Psoas muscle (tissue), 8 donors: Measurements from ENCODE around the gene RGL2. TPM values are rescaled to one million over a fixed set of nuclear protein-coding genes. Genes with fewer than 3 reads are reported as not detected.

ENCODE experiments used
- ATAC-seq, 4 donors: fragments of 200-7000 bp; cut with Tn5 transposase; one replicate each; pipeline ENCODE4 v1.9.1; 2020; ENCODE audit warnings: moderate library complexity in 3 of 4, mild to moderate bottlenecking in 2 of 4
- DNase-seq, 2 donors: peaks; one replicate each; pipeline ENCODE4 v3.0.0-alpha.2; 2020
- H3K27ac ChIP-seq: fragments of 200-600 bp; one replicate; pipeline ENCODE4 v1.8.0; 2022
- H3K27me3 ChIP-seq, 3 donors: fragments of 200-600 bp in 1 of 3; one replicate each; pipeline versions ENCODE4 v1.6.1 to v1.8.0; 2013 to 2022; ENCODE audit warnings: low read length in 2 of 3, mild to moderate bottlenecking in 2 of 3, moderate library complexity in 1 of 3; ENCODE audit not compliant: insufficient read depth in 3 of 3
- H3K36me3 ChIP-seq, 2 donors: fragments of 200-600 bp in 1 of 2; one replicate each; pipeline versions ENCODE4 v1.6.1 to v1.8.0; 2013 to 2022; ENCODE audit warnings: low read depth in 1 of 2, mild to moderate bottlenecking in 1 of 2, moderate library complexity in 1 of 2; ENCODE audit not compliant: insufficient read depth in 1 of 2
- H3K4me1 ChIP-seq: fragments of 200-600 bp; one replicate; pipeline ENCODE4 v1.8.0; 2022
- H3K4me3 ChIP-seq: fragments of 200-600 bp; one replicate; pipeline ENCODE4 v1.8.0; 2022; ENCODE audit warnings: mild to moderate bottlenecking
- H3K9me3 ChIP-seq: fragments of 200-600 bp; one replicate; pipeline ENCODE4 v1.8.0; 2022
- CTCF ChIP-seq: fragments of 200-600 bp; IDR thresholded peaks from one replicate; pipeline ENCODE4 v1.8.0; 2022; ENCODE audit warnings: antibody characterized with exemption
- WGBS, 3 donors: extraction: QIAGEN DNeasy Blood & Tissue Kit; methylation state at CpG; one replicate each; pipeline versions ENCODE4 v1.1.6 to v1.1.7; 2013; 5-methylcytosine and 5-hydroxymethylcytosine counted together
- intact Hi-C, 2 donors: fragments of 100-400 bp; cut with DNase I; formaldehyde crosslinking; loops; one replicate each; pipeline versions ENCODE4 v1.11.0 to v1.14.2; 2022
- polyA plus RNA-seq, 3 donors: library from polyadenylated mRNA; stranded (reverse); fragments of 200-250 nt; gene quantifications; one replicate each; pipeline ENCODE4 v1.2.3, GENCODE V29; 2013
- total RNA-seq, 4 donors: library from RNA; stranded (reverse); fragmentation: NEBNext Ultra II Directional in 2 of 4; extraction: Animal tissue kit (Norgen Biotek cat#: 25700) in 2 of 4; gene quantifications; one replicate each; pipeline versions ENCODE4 v1.2.1 to v1.2.4, GENCODE V29; 2021 to 2023
- donor health status: healthy with polysubstance abuse.
- donor health status: DM: no; HTN: no; CAD: no; lungs with moderate emphysema.
- donor health status: Bipolar disorder and iron deficiency.
- donor health status: healthy.
- donor health status: DM: yes; HTN: yes; CAD: no.
- donor health status: DM: no; HTN: no; CAD: no.
- donor health status: DM: no; HTN: no; CAD: no.
- donor health status: DM: yes; HTN: yes; CAD: no.

The RGL2 gene
- total and polyA plus RNA-seq, 7 donors = 30.5 to 66.1 (median 52.1) TPM

- Histone ChIP-seq H3K9me3 (no peaks in the 10 kb centered on the region), H3K4me1 (peaks cover 13% of the 10 kb centered on the region), H3K4me3 (peak overlapping the region; percentile 74), H3K36me3 (peaks cover 6 to 22% of the 10 kb centered on the region in 2 donors), H3K27ac (peak overlapping the region; percentile 85), H3K27me3 (no peaks in the 10 kb centered on the region)
- 0 to 1% (median 0%) methylated on average over 17 to 18 of the region's 18 CpGs for WGBS, 3 donors
- ATAC-seq = peak; percentile 4 to 35 (median 16)
- intact Hi-C loops = loop anchor here (1.0 to 5.0 kb wide), 6 partner anchors 41 to 234 kb away; partner anchors contain the start of gene RING1 (in 1 of the 2)
- TF ChIP-seq CTCF = no peak
- no peak for DNase-seq
Measured at GRCh38 chr6:33248643-33248931, 50.2 kb downstream of the RGL2 start.

GRCh38 chr6:33247977-33248642, 50.6 kb downstream of the RGL2 start:
- 5 to 7% (median 5%) methylated on average over 28 of the region's 28 CpGs for WGBS, 3 donors
- Histone ChIP-seq H3K27me3 (no peaks in the 10 kb centered on the region), H3K36me3 (peaks cover 6 to 20% of the 10 kb centered on the region in 2 donors), H3K4me1 (peaks cover 13% of the 10 kb centered on the region), H3K9me3 (no peaks in the 10 kb centered on the region), H3K4me3 (peak overlapping the region; percentile 74), H3K27ac (peak overlapping the region; percentile 85)
- DNase-seq = peak; percentile 87 to 92
- ATAC-seq = peak; percentile 72 to 82 (median 78)
- intact Hi-C loops = loop anchor here (1.0 to 5.0 kb wide), 6 partner anchors 41 to 233 kb away; partner anchors contain the start of gene RING1 (in 1 of the 2)
- TF ChIP-seq CTCF = peak; percentile 98

- intact Hi-C loops = no loop called here
- Histone ChIP-seq H3K27ac (no peak overlapping the region), H3K4me3 (no peak overlapping the region), H3K36me3 (no peaks in the 10 kb centered on the region), H3K27me3 (no peaks in the 10 kb centered on the region), H3K4me1 (peaks cover 1% of the 10 kb centered on the region), H3K9me3 (no peaks in the 10 kb centered on the region)
- no peak for TF ChIP-seq CTCF
- ATAC-seq = no peak
- WGBS, 3 donors = 17 to 29% (median 20%) methylated on average over 1 of the region's 1 CpG
- DNase-seq = no peak
Measured at GRCh38 chr6:33243476-33243875, 55.3 kb downstream of the RGL2 start.

GRCh38 chr6:33241968-33242367, 56.8 kb downstream of the RGL2 start:
- H3K4me1 ChIP-seq = no peaks in the 10 kb centered on the region
- no peak overlapping the region for H3K27ac ChIP-seq
- H3K27me3 ChIP-seq = no peaks in the 10 kb centered on the region
- no peaks in the 10 kb centered on the region for H3K9me3 ChIP-seq
- 54 to 60% (median 60%) methylated on average over 3 of the region's 3 CpGs for WGBS, 3 donors
- no peak for TF ChIP-seq CTCF
- no peaks in the 10 kb centered on the region for H3K36me3 ChIP-seq
- DNase-seq (no peak), ATAC-seq (no peak)
- H3K4me3 ChIP-seq = no peak overlapping the region
- intact Hi-C loops = no loop called here

Other genes with a start within 250 kb of the RGL2 start
- gene HLA-DPA1, start 225.3 kb downstream of the RGL2 start, total RNA-seq = 10 to 100 TPM; 13.8 to 52.6 (median 20.2) TPM
- gene HLA-DPA1, start 225.3 kb downstream of the RGL2 start, polyA plus RNA-seq = 10 to 100 TPM; 10.7 to 12.3 (median 10.9) TPM
- gene HLA-DPB1, start 223.0 kb downstream of the RGL2 start, total RNA-seq = 10 to 100 TPM; 11.9 to 33.2 (median 18.3) TPM
- gene HLA-DPB1, start 223.0 kb downstream of the RGL2 start, polyA plus RNA-seq = 10 to 100 TPM; 11.0 to 17.9 (median 11.1) TPM
- gene COL11A2, start 106.5 kb downstream of the RGL2 start, total RNA-seq = 1 to 10 TPM in 1 of 4 donors, under 1 TPM in 3; 0.27 to 1.3 (median 0.51) TPM
- gene COL11A2, start 106.5 kb downstream of the RGL2 start, polyA plus RNA-seq = under 1 TPM; 0.35 to 0.69 (median 0.61) TPM
- 10 to 100 TPM; 31.3 to 43.7 (median 36.0) TPM for gene RXRB, start 98.3 kb downstream of the RGL2 start, total RNA-seq
- 10 to 100 TPM; 19.2 to 45.9 (median 29.3) TPM for gene RXRB, start 98.3 kb downstream of the RGL2 start, polyA plus RNA-seq
- 10 to 100 TPM; 17.6 to 41.4 (median 28.4) TPM for gene SLC39A7, start 98.1 kb downstream of the RGL2 start, total RNA-seq
- gene SLC39A7, start 98.1 kb downstream of the RGL2 start, polyA plus RNA-seq = 100 to 1,000 TPM in 1 of 3 donors, 10 to 100 TPM in 2; 44.8 to 126 (median 53.5) TPM
- 10 to 100 TPM in 3 of 4 donors, 1 to 10 TPM in 1; 5.3 to 18.9 (median 11.9) TPM for gene HSD17B8, start 94.3 kb downstream of the RGL2 start, total RNA-seq
- 10 to 100 TPM in 2 of 3 donors, 1 to 10 TPM in 1; 9.6 to 12.3 (median 10.2) TPM for gene HSD17B8, start 94.3 kb downstream of the RGL2 start, polyA plus RNA-seq
- gene RING1, start 90.4 kb downstream of the RGL2 start, total RNA-seq = 10 to 100 TPM; 27.9 to 31.6 (median 29.1) TPM
- gene RING1, start 90.4 kb downstream of the RGL2 start, polyA plus RNA-seq = 10 to 100 TPM; 29.9 to 39.4 (median 34.6) TPM
- gene VPS52, start 27.1 kb downstream of the RGL2 start, total RNA-seq = 10 to 100 TPM; 35.7 to 52.5 (median 46.8) TPM
- gene VPS52, start 27.1 kb downstream of the RGL2 start, polyA plus RNA-seq = 10 to 100 TPM; 29.3 to 31.6 (median 30.2) TPM
- 1,000 to 10,000 TPM; 1,108 to 1,410 (median 1,267) TPM for gene RPS18, start 26.9 kb downstream of the RGL2 start, total RNA-seq
- 1,000 to 10,000 TPM; 1,958 to 4,446 (median 3,068) TPM for gene RPS18, start 26.9 kb downstream of the RGL2 start, polyA plus RNA-seq
- 1 to 10 TPM; 1.3 to 3.6 (median 1.7) TPM for gene B3GALT4, start 21.8 kb downstream of the RGL2 start, total RNA-seq
- gene B3GALT4, start 21.8 kb downstream of the RGL2 start, polyA plus RNA-seq = 1 to 10 TPM; 1.7 to 3.0 (median 1.8) TPM
- gene WDR46, start 9.7 kb downstream of the RGL2 start, total RNA-seq = 10 to 100 TPM; 22.4 to 46.0 (median 34.7) TPM
- 10 to 100 TPM; 33.3 to 65.0 (median 44.4) TPM for gene WDR46, start 9.7 kb downstream of the RGL2 start, polyA plus RNA-seq
- 10 to 100 TPM; 57.2 to 87.6 (median 75.7) TPM for gene PFDN6, start 9.3 kb downstream of the RGL2 start, total RNA-seq
- 100 to 1,000 TPM; 223 to 296 (median 248) TPM for gene PFDN6, start 9.3 kb downstream of the RGL2 start, polyA plus RNA-seq
- gene TAPBP, start 15.1 kb upstream of the RGL2 start, total RNA-seq = 10 to 100 TPM; 24.4 to 37.4 (median 27.1) TPM
- gene TAPBP, start 15.1 kb upstream of the RGL2 start, polyA plus RNA-seq = 10 to 100 TPM in 2 of 3 donors, 1 to 10 TPM in 1; 7.9 to 16.1 (median 10.1) TPM
- 10 to 100 TPM in 2 of 4 donors, 1 to 10 TPM in 2; 7.4 to 19.7 (median 10.1) TPM for gene ZBTB22, start 18.8 kb upstream of the RGL2 start, total RNA-seq
- gene ZBTB22, start 18.8 kb upstream of the RGL2 start, polyA plus RNA-seq = 1 to 10 TPM; 4.7 to 8.4 (median 5.7) TPM
- gene DAXX, start 24.0 kb upstream of the RGL2 start, total RNA-seq = 10 to 100 TPM; 22.2 to 36.4 (median 34.2) TPM
- 10 to 100 TPM; 39.3 to 76.8 (median 59.7) TPM for gene DAXX, start 24.0 kb upstream of the RGL2 start, polyA plus RNA-seq
- gene KIFC1, start 92.9 kb upstream of the RGL2 start, total RNA-seq = under 1 TPM in 3 of 4 donors, not detected in 1; 0.17 to 0.27 (median 0.25) TPM
- 1 to 10 TPM in 1 of 3 donors, under 1 TPM in 2; 0.15 to 1.0 (median 0.19) TPM for gene KIFC1, start 92.9 kb upstream of the RGL2 start, polyA plus RNA-seq
- 10 to 100 TPM; 40.5 to 57.5 (median 50.5) TPM for gene PHF1, start 112.1 kb upstream of the RGL2 start, total RNA-seq
- gene PHF1, start 112.1 kb upstream of the RGL2 start, polyA plus RNA-seq = 10 to 100 TPM; 65.6 to 84.8 (median 78.3) TPM
- 100 to 1,000 TPM in 2 of 4 donors, 10 to 100 TPM in 2; 75.4 to 121 (median 95.6) TPM for gene CUTA, start 119.2 kb upstream of the RGL2 start, total RNA-seq
- gene CUTA, start 119.2 kb upstream of the RGL2 start, polyA plus RNA-seq = 100 to 1,000 TPM in 2 of 3 donors, 10 to 100 TPM in 1; 99.9 to 126 (median 125) TPM
- 1 to 10 TPM; 1.9 to 4.3 (median 2.2) TPM for gene SYNGAP1, start 121.1 kb upstream of the RGL2 start, total RNA-seq
- gene SYNGAP1, start 121.1 kb upstream of the RGL2 start, polyA plus RNA-seq = 1 to 10 TPM in 2 of 3 donors, under 1 TPM in 1; 0.70 to 2.2 (median 1.5) TPM
- gene ZBTB9, start 155.6 kb upstream of the RGL2 start, total RNA-seq = 1 to 10 TPM; 2.4 to 4.9 (median 3.9) TPM
- 1 to 10 TPM; 1.9 to 5.2 (median 3.7) TPM for gene ZBTB9, start 155.6 kb upstream of the RGL2 start, polyA plus RNA-seq